C4-2B (cell line): ENCODE data around the gene NUTM1.
A peak's percentile ranks its signal among the peaks of the same experiment; 100 is the strongest.

Experiments used
- H3K27ac ChIP-seq: fragments of 450-650 bp; 2 replicates; pipeline ENCODE4 v1.5.1; 2017
- ZFX ChIP-seq: fragments of 450-650 bp; IDR thresholded peaks from 2 replicates; pipeline ENCODE4 v1.6.1; 2017
- TF ChIP-seq, protein P1 (sequence below): fragments of 450-650 bp; conservative IDR thresholded peaks from 2 replicates; pipeline ENCODE4 v1.5.1; 2017; ENCODE audit warnings: mild to moderate bottlenecking

Gene NUTM1

DNA sequence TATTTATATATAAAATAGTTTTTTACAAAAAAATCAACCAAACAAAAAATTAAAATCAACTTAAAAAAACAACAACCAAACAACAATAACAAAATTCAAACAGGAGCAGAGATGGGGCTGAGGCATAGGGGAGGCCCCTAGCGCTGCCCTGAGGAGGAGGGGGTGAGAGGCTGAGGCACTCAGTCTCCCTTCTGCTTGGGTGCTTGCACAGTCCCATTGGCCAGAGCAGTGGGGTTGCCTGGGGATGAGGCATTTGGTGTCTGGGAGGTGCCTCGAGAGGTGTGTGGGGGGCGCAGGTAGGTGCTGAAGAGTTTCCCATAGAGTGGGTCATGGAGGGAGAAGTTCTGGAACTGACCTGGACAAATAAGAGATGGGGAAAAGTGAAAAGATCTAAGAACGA is 15.8 kb downstream of the NUTM1 start:
- no peak for TF ChIP-seq ZFX
- TF ChIP-seq, protein P1, sequence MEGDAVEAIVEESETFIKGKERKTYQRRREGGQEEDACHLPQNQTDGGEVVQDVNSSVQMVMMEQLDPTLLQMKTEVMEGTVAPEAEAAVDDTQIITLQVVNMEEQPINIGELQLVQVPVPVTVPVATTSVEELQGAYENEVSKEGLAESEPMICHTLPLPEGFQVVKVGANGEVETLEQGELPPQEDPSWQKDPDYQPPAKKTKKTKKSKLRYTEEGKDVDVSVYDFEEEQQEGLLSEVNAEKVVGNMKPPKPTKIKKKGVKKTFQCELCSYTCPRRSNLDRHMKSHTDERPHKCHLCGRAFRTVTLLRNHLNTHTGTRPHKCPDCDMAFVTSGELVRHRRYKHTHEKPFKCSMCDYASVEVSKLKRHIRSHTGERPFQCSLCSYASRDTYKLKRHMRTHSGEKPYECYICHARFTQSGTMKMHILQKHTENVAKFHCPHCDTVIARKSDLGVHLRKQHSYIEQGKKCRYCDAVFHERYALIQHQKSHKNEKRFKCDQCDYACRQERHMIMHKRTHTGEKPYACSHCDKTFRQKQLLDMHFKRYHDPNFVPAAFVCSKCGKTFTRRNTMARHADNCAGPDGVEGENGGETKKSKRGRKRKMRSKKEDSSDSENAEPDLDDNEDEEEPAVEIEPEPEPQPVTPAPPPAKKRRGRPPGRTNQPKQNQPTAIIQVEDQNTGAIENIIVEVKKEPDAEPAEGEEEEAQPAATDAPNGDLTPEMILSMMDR, result no peak
- no peak overlapping the region for H3K27ac ChIP-seq

DNA sequence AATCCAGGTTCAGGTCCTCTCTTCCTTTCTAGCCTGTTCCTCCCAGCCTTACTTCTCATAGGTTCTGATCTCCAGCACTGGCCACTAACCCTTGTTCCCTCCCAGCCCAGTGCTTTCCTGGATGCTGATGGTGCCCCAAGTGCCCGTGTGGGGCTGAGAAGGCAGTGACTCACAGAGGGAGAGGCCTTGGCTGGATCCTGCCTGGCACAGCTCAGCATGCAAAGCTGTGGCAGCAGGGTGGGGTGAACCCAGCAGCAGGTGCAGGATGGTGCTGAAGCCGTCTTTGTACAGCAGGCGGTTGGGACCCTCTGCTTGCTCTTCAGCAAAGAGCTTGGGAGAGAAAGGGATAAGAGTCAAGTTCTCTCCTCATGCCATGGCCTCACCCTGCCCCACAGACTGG is 16.3 kb downstream of the NUTM1 start:
- no peak overlapping the region for H3K27ac ChIP-seq
- no peak for TF ChIP-seq ZFX
- TF ChIP-seq, protein P1, result no peak

DNA sequence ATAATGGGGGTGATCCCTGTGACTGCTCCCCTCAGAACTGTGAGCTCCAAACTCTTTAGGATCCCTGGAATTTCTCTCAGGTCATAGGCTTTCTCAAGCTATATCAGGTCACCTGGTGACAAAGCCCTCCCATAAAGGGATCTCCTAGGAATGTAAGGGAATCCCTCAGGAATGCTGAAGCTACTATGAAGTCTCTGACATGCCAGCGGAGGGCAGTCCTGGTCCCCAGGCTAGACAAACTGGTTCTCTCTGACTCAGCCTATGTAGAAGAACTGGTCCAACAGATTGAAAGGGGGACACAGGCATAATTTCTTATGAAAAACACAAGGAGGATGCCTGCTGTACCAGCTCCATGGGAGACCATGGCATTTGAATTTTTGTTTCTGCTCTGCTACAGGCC is 17.2 kb downstream of the NUTM1 start:
- no peak overlapping the region for H3K27ac ChIP-seq
- TF ChIP-seq, protein P1, result 0 out of 2 replicates have a peak, but pooled peaks have one; percentile 8
- no peak for TF ChIP-seq ZFX

DNA sequence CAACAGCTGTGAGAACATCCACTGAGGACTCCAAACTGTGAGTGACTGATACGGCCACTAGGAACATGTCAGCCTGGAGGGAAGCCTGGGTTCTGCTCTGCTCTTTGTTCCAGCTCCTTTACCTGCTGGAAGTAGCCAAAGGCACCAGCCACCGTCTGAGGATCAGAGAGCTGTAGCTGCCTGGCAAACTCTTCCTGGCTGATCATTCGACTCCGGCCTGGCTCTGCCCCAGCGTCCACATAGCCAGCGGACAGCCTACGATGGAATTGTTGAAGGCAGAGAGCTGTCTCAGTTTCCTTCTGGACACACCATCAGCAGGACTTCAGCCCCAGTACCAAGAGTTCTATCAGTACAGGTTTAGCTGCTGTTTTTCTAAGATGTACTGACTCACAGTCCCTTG is 18.2 kb downstream of the NUTM1 start:
- TF ChIP-seq, protein P1, result no peak
- TF ChIP-seq ZFX, result no peak
- H3K27ac ChIP-seq, result no peak overlapping the region

DNA sequence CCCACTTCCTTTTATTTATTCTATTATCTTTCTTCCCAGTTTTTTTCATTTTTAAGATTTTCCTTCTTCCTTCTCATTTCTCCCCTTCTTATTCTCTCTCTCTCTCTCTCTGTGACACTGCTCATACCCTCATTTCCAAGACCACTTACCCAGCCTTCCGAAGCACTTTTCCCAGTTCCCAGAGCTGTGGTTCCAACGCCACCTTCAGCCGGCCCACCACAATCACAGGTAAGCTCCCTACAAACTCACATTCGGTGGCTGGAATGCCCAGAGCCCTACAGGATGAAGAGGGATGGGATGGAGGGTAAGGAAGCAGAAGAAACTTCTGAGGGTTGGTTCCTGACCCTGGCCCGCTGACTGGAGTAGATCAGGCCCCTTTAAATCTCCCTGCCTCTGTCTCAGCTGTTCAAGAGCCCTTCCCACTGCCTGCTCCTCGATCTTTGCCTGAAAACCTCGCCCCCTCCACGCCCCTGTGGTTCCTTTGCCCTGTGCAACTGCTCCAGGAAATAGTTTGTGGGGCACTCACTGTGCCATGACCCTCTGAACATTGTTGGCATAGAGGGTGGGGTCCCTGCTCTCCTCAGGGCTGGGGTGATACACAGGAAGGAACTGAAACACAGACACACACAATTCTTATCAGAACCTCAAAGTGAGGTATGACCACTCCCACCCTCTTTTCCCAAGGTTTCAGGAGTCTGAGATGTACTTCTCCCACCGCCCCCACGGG is 19.1 kb downstream of the NUTM1 start:
- no peak for TF ChIP-seq ZFX
- TF ChIP-seq, protein P1, result no peak
- no peak overlapping the region for H3K27ac ChIP-seq

DNA sequence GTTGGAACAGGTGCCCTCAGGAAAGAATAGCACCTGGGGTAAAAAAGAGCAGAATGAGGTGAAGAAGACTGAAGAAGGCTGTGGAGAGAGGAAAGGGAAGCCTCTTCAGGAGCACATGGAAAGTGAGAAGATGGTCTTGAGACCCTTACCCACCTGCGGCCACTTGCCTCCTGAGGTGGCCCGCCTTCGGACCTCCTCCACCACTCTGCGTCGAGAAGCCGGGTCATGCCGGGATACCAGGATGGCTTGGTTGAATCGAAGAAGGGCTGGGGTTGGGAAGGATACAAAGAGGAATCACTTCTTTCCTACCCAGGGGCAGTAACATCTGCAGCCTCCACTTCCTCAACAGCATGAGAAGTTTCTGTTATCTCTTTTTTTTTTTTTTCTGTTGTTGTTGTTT is 20.9 kb downstream of the NUTM1 start:
- TF ChIP-seq, protein P1, result no peak
- no peak for TF ChIP-seq ZFX
- H3K27ac ChIP-seq, result no peak overlapping the region

DNA sequence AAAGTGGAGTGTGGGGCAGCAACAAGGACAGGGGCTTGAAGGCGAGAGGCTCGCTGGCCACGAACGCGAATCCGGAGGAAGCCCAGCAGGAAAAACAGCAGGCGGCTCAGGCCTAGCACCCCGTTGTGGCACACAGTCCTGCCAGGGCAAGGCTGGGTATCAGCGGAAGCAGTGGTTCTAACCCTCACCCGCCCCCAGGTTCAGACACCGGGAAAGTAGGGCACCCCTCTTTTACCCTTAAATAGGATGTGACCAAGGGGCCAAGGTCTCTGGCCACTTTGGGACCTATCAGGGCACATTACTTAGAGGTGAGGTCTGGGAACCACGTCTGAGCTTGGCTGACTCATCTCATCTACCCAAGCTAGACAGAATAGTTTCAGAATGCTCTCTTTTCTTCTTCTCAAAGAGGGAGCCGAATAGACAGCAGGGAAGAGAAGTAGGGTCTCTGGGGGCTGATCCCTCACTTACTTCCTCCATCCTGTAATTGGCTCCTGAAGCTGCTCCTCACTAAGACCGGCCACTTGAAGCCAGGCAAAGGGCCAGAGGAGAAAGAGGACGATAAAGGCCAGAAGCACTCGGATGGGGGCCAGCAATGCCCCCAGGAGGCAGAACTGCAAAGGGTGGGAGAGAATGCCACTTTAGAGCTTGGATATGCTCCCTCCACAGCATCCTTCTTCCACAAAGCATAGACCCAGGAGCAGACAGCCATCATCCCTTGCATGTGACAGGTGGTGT is 22.1 kb downstream of the NUTM1 start:
- no peak overlapping the region for H3K27ac ChIP-seq

More for the DNA sequence above, 22.1 kb downstream of the NUTM1 start:
- TF ChIP-seq, protein P1, result no peak
- TF ChIP-seq ZFX, result no peak
